Glomerular visceral epithelial cell (primary cell): ENCODE measurements around the gene PLD4.
"Not testable (repeated sequence)": the region's sequence is repeated elsewhere in the genome, so short reads cannot be mapped to it uniquely, and the experiment has no call there.

Experiments used
- DNase-seq: peaks from one replicate; pipeline ENCODE4 v3.0.0-alpha.2; 2016; ENCODE audit errors: extremely low spot score

Gene PLD4

GRCh38 chr14:104899781-104900180 lies 24.9 kb upstream of the PLD4 start:
- DNase-seq: no peak

GRCh38 chr14:104900639-104901512 lies 23.8 kb upstream of the PLD4 start:
- no peak for DNase-seq

- no peak for DNase-seq
Observed at GRCh38 chr14:104903990-104904389, 20.7 kb upstream of the PLD4 start.

GRCh38 chr14:104904650-104905578 lies 19.8 kb upstream of the PLD4 start:
- not testable (repeated sequence) for DNase-seq

DNA sequence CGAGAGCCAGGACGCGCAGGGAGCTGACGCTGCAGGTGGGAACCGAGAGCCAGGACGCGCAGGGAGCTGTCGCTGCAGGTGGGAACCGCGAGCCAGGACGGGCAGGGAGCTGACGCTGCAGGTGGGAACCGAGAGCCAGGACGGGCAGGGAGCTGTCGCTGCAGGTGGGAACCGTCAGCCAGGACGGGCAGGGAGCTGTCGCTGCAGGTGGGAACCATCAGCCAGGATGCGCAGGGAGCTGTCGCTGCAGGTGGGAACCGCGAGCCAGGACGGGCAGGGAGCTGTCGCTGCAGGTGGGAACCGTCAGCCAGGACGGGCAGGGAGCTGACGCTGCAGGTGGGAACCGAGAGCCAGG lies 19.1 kb upstream of the PLD4 start:
- DNase-seq: not testable (repeated sequence)

DNA sequence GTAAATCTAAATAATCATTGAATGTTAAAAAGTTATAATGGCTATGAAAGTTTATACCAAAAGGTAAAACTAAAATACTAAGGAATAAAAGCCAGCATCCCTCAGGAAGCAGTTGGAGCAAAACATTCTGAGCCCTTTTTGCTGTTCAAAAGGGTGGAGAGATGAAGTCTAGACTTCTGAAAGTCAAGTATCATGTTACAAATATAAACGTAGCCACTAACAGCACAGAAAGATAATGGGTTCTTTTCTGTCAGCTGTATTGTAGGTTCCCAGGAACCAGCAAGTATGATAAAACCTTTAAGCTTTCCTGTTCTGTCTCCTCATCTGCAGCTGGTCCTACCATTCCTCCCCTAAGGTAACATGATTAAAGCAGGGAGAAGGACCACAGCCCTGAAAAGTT lies 16.4 kb upstream of the PLD4 start:
- DNase-seq: no peak

- no peak for DNase-seq
Observed at GRCh38 chr14:104912053-104912452, 12.6 kb upstream of the PLD4 start.

DNA sequence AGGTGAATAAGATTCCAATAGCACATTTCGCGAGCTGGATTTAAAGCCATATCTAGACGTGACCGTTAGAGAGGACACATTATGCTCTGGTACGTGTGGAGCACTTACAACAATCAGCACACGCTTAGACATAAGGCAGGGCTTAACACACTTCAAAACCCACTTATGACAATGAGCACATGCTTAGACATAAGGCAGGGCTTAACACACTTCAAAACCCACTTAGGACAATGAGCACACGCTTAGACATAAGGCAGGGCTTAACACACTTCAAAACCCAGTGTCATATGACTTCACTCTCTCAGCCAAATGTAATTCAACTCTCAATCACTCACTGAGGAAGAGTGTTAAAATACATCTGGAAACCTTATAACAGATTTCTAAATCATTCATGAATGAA lies 11.2 kb upstream of the PLD4 start:
- no peak for DNase-seq

DNA sequence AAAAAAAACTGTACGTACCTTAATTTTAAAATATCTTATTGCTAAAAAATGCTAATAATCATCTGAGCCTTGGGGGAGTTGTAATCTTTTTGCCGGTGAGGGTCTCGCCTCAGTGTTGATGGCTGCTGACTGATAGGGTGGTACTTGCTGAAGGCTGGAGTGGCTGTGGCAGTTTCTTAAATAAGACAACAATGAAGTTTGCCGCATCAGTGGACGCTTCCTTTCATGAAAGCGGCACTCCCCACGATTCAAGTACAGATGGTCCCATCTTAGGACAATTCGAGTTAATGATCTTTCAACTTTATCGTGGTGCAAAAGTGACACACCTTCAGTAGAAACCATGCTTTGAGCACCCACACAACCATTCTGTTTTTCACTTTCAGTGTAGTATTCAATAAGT lies 7.6 kb upstream of the PLD4 start:
- DNase-seq: no peak

GRCh38 chr14:104917993-104918392 lies 6.7 kb upstream of the PLD4 start:
- DNase-seq: no peak

GRCh38 chr14:104919152-104919992 lies 5.3 kb upstream of the PLD4 start:
- not testable (repeated sequence) for DNase-seq

DNA sequence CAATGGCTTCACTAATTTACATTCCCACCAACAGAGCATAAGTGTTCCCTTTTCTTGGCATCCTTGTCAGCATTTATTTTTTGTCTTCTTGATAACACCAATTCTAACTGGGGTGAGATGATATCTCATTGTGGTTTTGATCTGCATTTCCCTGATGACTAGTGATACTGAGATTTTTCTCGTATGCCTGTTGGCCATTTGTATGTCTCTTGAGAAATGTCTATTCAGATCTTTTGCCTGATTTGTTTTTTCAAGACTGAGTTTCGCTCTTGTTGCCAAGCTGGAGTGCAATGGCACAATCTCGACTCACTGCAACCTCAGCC lies 4.7 kb upstream of the PLD4 start:
- DNase-seq: no peak

DNA sequence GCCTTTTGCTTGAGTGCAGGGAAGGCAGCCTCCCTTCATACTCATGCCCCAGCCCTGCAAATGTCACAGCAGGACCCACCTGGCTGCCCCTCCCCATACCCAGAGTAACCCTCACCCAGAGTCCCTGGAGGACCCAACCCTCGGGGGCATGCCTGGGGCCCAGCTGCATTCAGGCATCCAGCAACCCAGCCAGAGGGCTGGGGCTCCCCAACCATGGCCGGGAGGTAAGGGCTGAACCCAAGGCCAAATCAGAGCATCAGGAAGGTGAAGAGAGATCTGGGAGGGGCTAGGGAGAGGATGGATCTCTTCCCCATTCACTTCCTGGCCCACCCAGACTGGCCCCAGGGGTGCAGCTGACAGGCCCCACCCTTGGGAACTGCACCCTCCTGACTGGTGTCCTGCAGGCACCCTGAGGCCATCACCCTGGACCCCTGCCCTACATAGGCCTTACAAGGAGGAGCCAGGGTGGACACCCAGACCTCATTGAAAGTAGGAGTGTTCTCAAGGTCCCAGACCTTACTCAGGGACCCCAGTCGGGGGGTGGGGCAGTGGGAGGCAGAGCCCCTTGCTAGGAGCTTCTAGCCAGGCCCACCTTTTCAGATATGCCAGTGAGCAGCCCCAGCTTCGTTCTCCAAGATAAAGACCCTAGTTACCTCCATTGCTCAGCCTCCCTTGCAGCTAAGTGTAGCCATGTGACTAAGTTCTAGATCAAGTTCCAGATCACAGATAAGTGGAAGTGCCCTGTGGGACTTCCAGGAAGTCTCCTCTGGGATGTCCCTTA lies 849 bp upstream of the PLD4 start:
- no peak for DNase-seq

DNA sequence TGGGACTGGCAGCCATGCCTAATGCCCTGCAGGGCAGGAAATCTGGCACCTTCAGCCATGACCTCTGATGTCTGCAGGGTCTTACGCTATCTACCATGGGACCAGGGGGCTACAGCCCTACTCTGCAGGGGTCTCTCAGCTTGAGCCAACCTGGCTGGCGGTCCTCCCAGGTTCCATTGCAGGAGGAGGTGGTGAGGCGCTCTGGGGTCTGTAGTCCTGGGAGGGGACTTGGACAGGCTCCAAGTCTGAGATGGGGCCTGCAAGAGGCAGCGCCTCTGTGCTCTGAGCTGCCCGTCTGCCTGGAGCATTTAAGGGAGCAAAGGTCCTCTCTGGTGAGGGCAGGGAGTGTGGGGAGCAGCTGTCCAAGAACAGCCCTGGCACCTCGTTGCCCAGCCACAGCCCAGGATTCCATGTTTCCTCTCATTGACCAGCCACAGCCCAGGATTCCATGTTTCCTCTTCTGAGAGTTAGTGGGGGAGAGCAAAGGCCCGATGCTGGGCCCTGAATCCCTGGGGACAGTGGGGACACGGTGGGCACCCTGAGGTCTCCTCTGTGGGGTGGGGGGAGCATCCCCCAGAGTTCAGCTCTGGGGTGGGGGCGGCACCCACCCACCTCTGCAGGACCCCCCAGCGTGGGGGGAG lies 655 bp downstream of the PLD4 start:
- DNase-seq: no peak

DNA sequence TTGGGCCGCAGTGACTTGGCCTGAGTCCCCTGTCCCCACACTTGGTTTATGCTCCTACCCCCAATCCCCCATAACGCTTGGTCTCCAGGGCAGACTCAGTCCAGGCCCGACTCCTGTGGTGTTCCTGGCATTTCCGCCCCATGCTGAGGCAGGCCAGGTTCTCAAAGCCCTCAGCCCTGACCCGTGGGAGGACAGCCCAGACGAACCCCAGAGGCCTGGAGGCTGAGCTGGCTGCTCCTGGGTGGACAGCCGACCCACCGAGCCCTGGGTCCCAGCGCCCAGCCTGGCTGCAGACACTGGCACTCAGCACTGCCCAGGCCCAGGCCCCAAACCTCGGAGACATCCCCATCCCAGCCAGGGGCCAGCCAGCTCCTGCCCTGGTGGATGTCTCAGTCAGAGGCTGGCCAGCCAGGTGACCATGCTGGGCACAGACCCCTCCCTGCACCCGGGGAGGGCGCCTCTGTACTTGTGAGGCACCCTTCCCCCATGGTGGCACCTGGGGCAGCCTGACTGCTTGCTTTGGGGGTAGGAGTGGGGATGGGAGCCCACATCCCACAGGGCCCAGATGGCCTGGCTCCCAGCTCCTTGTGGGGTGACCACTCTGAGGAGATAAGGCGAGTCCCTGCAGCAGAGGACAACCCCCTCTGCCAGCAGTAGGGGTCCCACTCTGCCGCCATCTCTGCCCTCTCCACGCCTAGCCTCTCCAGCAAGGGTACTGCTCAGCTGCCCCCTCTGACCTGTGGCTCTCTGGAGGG lies 1.4 kb downstream of the PLD4 start:
- DNase-seq: no peak

- no peak for DNase-seq
Observed at GRCh38 chr14:104926619-104927431, 2.1 kb downstream of the PLD4 start.

DNA sequence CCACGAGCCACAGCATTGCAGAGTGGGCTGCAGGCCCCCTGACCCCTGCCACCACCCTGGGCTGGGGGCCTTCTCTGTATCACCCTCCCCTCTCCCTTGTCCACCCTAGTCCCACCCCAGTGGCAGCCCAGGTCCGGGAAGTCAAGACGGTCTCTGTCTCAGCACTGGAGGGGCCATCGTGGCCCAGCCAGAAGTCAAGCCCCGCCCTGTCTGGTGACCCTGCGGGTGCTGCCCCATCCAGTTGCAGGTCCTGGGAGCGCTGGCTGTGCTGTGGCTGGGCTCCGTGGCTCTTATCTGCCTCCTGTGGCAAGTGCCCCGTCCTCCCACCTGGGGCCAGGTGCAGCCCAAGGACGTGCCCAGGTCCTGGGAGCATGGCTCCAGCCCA lies 2.7 kb downstream of the PLD4 start:
- no peak for DNase-seq

DNA sequence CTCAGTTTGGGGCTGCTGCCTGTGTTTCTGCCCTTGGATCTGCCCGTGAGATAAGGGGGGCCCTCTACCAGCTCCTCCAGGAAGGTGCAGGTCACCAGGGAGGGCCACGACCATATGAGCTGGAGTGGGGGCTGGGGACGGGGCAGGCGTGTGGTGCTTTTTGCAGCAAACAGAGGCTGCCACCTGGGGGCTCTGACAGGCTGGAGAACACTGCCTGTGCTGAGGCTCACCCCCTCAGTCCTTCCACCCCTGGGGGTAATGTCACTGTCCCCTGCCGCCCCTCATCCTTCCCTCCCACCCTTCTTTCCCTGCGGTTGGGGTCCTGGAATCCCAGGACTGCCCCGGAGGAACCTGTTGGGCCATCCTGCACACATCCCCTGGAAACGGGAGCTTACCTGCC lies 3.2 kb downstream of the PLD4 start:
- no peak for DNase-seq
